ENCODE data around the gene PIP4P1. TPM values are rescaled to one million over a fixed set of nuclear protein-coding genes. Genes with fewer than 3 reads are reported as not detected.

Gene PIP4P1
- total RNA-seq, 6 donors from 2014 or later = 20.8 to 58.7 (median 34.2) TPM

DNA sequence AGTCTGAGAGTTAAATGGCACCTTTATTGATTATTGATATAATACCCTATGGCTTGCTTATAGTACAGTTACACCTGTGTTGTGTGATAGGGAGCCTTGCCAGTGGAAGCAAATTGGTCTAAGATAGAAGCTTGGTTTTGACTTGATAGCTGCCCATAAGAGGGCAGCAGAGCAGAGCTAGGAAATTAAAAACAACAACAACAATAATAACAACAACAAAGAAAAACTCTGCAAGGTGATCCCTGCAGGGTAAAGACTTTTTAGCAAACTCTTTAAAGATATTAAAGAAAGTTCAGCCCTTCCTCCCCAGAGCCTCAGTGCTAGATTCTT lies 26.1 kb upstream of the PIP4P1 start:
- H3K4me1 ChIP-seq = peaks cover 0 to 5% (median 2%) of the 10 kb centered on the region in 4 donors

DNA sequence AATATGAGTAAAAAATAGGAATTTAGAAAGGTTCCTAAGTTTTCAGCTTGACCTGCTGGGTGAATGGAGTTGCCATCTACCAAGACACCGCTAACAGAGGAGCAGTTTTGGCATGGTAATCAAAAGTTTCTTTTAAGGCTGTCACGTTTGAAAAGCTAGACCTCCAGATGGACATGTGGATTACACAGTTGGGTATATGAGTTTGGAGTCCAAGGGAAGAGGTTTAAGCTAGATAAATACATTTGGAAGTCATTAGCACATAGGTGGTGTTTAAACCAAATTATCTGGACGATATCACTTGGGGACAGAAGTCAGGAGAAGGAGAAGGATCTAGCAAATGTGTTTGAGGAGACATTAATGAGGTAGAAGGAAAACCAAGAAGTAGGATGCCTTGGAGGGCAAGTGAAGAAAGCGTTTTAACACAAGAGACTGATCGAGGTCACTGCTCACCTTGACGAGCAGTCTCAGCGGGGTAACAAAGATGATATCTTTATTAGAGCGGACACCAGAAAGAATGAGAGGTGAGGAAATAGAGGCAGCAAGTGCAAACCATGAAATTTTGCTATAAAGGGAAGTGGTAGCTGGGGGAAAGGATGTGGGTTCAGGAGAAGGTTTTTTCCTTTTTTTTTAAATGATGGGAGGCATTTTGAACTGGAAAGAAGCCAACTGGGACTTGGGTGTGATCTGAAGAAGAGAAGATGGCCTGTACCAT lies 25.6 kb upstream of the PIP4P1 start:
- no peak overlapping the region for H3K27ac ChIP-seq
- no peaks in the 10 kb centered on the region for H3K9me3 ChIP-seq
- 63 to 76% methylated on average over 8 of the region's 8 CpGs for WGBS, 2 donors
- peaks cover 0 to 5% (median 2%) of the 10 kb centered on the region in 4 donors for H3K4me1 ChIP-seq
- no peaks in the 10 kb centered on the region for H3K27me3 ChIP-seq
- H3K4me3 ChIP-seq = no peak overlapping the region
- TF ChIP-seq POLR2A (IDR thresholded peaks at IDR 0.05) = no peak
- TF ChIP-seq, protein P1, sequence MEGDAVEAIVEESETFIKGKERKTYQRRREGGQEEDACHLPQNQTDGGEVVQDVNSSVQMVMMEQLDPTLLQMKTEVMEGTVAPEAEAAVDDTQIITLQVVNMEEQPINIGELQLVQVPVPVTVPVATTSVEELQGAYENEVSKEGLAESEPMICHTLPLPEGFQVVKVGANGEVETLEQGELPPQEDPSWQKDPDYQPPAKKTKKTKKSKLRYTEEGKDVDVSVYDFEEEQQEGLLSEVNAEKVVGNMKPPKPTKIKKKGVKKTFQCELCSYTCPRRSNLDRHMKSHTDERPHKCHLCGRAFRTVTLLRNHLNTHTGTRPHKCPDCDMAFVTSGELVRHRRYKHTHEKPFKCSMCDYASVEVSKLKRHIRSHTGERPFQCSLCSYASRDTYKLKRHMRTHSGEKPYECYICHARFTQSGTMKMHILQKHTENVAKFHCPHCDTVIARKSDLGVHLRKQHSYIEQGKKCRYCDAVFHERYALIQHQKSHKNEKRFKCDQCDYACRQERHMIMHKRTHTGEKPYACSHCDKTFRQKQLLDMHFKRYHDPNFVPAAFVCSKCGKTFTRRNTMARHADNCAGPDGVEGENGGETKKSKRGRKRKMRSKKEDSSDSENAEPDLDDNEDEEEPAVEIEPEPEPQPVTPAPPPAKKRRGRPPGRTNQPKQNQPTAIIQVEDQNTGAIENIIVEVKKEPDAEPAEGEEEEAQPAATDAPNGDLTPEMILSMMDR (IDR thresholded peaks at IDR 0.05) = no peak
- TF ChIP-seq EP300 (IDR thresholded peaks at IDR 0.05) = no peak
- no peak for TF ChIP-seq POLR2AphosphoS5 (IDR thresholded peaks at IDR 0.05)
- no peak for DNase-seq
- H3K36me3 ChIP-seq = no peaks in the 10 kb centered on the region
- no peak for ATAC-seq (ENCODE audit: low FRiP score in 2 of 2)

More for the DNA sequence above, 26.1 kb upstream of the PIP4P1 start:
- Histone ChIP-seq H3K36me3 (no peaks in the 10 kb centered on the region), H3K27me3 (no peaks in the 10 kb centered on the region), H3K27ac (no peak overlapping the region), H3K4me3 (no peak overlapping the region), H3K9me3 (no peaks in the 10 kb centered on the region)
- ATAC-seq (ENCODE audit: low FRiP score in 2 of 2) (no peak), DNase-seq (no peak)
- TF ChIP-seq, protein P1 (IDR thresholded peaks at IDR 0.05) = no peak
- TF ChIP-seq EP300 (IDR thresholded peaks at IDR 0.05) (no peak), POLR2AphosphoS5 (IDR thresholded peaks at IDR 0.05) (no peak), POLR2A (IDR thresholded peaks at IDR 0.05) (no peak)

DNA sequence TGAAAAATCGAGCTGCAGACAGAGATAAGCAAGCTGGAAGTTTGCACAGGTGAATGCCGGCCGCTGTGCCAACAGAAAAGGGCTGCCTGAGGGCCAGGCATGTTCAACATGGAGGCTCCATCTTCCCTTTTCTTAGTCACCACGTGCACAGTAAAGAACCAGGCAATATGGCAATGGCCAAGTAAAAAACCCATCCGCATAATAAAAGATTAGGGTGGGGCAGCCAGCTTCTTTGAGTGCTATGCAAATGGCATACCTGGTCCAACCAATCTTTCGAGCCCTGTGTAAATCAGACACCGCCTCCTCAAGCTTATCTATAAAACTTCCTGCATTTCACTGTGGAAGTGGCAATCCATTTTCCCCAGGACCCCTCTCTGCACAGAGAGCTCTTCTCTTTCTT lies 24.7 kb upstream of the PIP4P1 start:
- Histone ChIP-seq H3K9me3 (no peaks in the 10 kb centered on the region), H3K4me1 (peaks cover 0 to 5% (median 2%) of the 10 kb centered on the region in 4 donors), H3K27ac (no peak overlapping the region), H3K36me3 (no peaks in the 10 kb centered on the region), H3K27me3 (no peaks in the 10 kb centered on the region), H3K4me3 (no peak overlapping the region)
- ATAC-seq (ENCODE audit: low FRiP score in 2 of 2) (no peak), DNase-seq (no peak)
- 54 to 65% methylated on average over 7 of the region's 7 CpGs for WGBS, 2 donors
- TF ChIP-seq, protein P1 (IDR thresholded peaks at IDR 0.05) = no peak
- TF ChIP-seq EP300 (IDR thresholded peaks at IDR 0.05) (no peak), POLR2AphosphoS5 (IDR thresholded peaks at IDR 0.05) (no peak), POLR2A (IDR thresholded peaks at IDR 0.05) (no peak)

DNA sequence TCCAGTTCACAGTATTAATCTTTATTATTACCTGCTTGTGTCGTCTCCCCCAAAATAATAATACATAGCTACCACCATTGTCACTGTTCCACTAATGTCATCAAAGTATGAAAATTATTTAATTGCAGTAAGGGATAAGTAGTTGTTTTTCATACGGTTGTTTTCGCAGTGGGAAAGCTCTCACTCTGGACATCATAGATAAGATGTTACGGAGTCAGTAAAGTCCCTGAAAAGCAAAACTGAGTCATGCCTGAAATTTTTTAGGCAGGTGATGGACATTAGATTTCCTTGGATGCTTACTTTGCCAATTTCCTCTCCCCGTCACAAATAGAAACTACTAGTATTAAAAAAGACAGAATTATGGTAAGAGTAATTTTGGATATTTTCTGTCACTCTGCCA lies 21.1 kb upstream of the PIP4P1 start:
- Histone ChIP-seq H3K27me3 (no peaks in the 10 kb centered on the region), H3K4me3 (no peak overlapping the region), H3K9me3 (no peaks in the 10 kb centered on the region), H3K36me3 (peaks cover 0 to 10% (median 0%) of the 10 kb centered on the region in 4 donors), H3K27ac (no peak overlapping the region), H3K4me1 (peaks cover 9 to 12% (median 11%) of the 10 kb centered on the region in 4 donors)
- no peak for DNase-seq
- TF ChIP-seq, protein P1 (IDR thresholded peaks at IDR 0.05) = no peak
- TF ChIP-seq POLR2AphosphoS5 (IDR thresholded peaks at IDR 0.05) (no peak), POLR2A (IDR thresholded peaks at IDR 0.05) (no peak), EP300 (IDR thresholded peaks at IDR 0.05) (no peak)
- WGBS, 2 donors = 88 to 92% methylated on average over 5 of the region's 5 CpGs
- no peak for ATAC-seq (ENCODE audit: low FRiP score in 2 of 2)

DNA sequence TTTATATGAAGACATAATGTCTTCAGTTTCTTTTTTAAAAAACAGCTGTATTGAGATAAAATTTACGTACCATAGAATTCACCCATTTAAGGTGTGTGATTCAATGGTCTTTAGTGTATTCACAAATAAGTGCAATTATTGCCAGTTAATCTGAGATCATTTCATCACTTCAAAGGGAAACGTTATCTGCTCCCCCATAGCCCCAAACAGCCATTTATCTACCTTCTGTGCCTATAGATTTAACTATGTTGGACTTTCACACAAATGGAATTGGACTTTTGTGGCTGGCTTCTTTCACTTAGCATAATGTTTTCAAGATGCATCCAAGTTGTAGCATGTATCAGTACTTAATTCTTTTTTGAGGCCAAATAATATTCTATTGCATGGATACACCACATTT lies 17.7 kb upstream of the PIP4P1 start:
- Histone ChIP-seq H3K4me1 (peaks cover 21 to 24% (median 21%) of the 10 kb centered on the region in 4 donors), H3K27ac (no peak overlapping the region), H3K36me3 (peaks cover 0 to 43% (median 26%) of the 10 kb centered on the region in 4 donors), H3K9me3 (no peaks in the 10 kb centered on the region), H3K27me3 (no peaks in the 10 kb centered on the region), H3K4me3 (no peak overlapping the region)
- ATAC-seq (ENCODE audit: low FRiP score in 2 of 2) (no peak), DNase-seq (no peak)
- TF ChIP-seq, protein P1 (IDR thresholded peaks at IDR 0.05) = no peak
- TF ChIP-seq POLR2AphosphoS5 (IDR thresholded peaks at IDR 0.05) = no peak
- TF ChIP-seq POLR2A (IDR thresholded peaks at IDR 0.05) = no peak
- TF ChIP-seq EP300 (IDR thresholded peaks at IDR 0.05) = no peak
- WGBS, 2 donors = 94 to 98% methylated on average over 2 of the region's 2 CpGs

Measured in upper lobe of left lung (tissue), 6 donors.